AG04450 (cell line): ENCODE measurements around the gene PITPNM1. TPM values are rescaled to one million over a fixed set of nuclear protein-coding genes. Genes with fewer than 3 reads are reported as not detected.

Experiments used
- CTCF ChIA-PET: fragments of 300-600, 350-600 bp; formaldehyde crosslinking; extraction: SDS; loops from one replicate; lab custom pipeline; 2022; ENCODE audit warnings: antibody characterized with exemption, inconsistent platforms; lab: Charles Lee
- POLR2A ChIA-PET: fragments of 350-600 bp; formaldehyde crosslinking; extraction: SDS; loops from one replicate; lab custom pipeline; 2021; ENCODE audit warnings: antibody characterized with exemption, inconsistent platforms; lab: Yijun Ruan, JAX
- DNase-seq: peaks from one replicate; pipeline ENCODE4 v3.0.0-alpha.2; 2011; ENCODE audit warnings: low read depth, low spot score
- H3K27ac ChIP-seq: one replicate; pipeline ENCODE4 v1.5.1; 2012; ENCODE audit warnings: low read depth, low read length, control low read depth
- H3K27me3 ChIP-seq: one replicate; pipeline ENCODE4 v1.6.0; 2012; ENCODE audit warnings: low read length; ENCODE audit not compliant: control insufficient read depth, insufficient read depth
- H3K4me3 ChIP-seq: 2 replicates; pipeline ENCODE4 v1.5.1; 2011; ENCODE audit warnings: mild to moderate bottlenecking, low read depth, low read length, control low read depth
- H3K9me3 ChIP-seq: 2 replicates; pipeline ENCODE4 v1.5.1; 2012; ENCODE audit warnings: low read length; ENCODE audit not compliant: control insufficient read depth, insufficient read depth
- CTCF ChIP-seq: IDR thresholded peaks from 2 replicates; pipeline ENCODE4 v1.5.1; 2011; ENCODE audit warnings: low read depth, low read length, control low read depth, inconsistent platforms
- polyA plus RNA-seq: library from polyadenylated mRNA; depleted of rRNA; stranded (reverse); fragments of >200 nt; gene quantifications from 2 replicates; pipeline ENCODE4 v1.2.3, GENCODE V29; 2011

The PITPNM1 gene
- polyA plus RNA-seq, 1 experiment, result 6.4 TPM

- ChIA-PET CTCF (no interaction called here), POLR2A (no interaction called here)
- no peak for TF ChIP-seq CTCF
- Histone ChIP-seq H3K9me3 (no peaks in the 10 kb centered on the region; the same call in 1 of the 2 replicates), H3K27ac (no peak within 1 kb of the TSS), H3K4me3 (no peak within 1 kb of the TSS), H3K27me3 (peaks cover 21% of the 10 kb centered on the region)
- DNase-seq, result no peak
These were observed 52.8 kb downstream of the PITPNM1 start, which contains the start of gene GPR152 for GRCh38 chr11:67452141-67452952. GPR152 (minus strand) TSS chr11:67452729; CDS start chr11:67452724, 5 bp downstream.

GRCh38 chr11:67451658-67451976 lies 53.5 kb downstream of the PITPNM1 start:
- POLR2A ChIA-PET, result interaction anchor here (0.5 kb wide), 1 partner anchor 9 kb away, joined by 3 read pairs; no protein-coding TSS in a partner anchor
- DNase-seq, result no peak
- CTCF ChIA-PET, result no interaction called here
- no peak for TF ChIP-seq CTCF
- H3K9me3 ChIP-seq, result no peaks in the 10 kb centered on the region; the same call in 1 of the 2 replicates
- no peak overlapping the region for H3K27ac ChIP-seq
- no peak overlapping the region for H3K4me3 ChIP-seq
- peaks cover 16% of the 10 kb centered on the region for H3K27me3 ChIP-seq

- no peak for TF ChIP-seq CTCF
- H3K4me3 ChIP-seq, result no peak overlapping the region
- CTCF ChIA-PET, result no interaction called here
- H3K27ac ChIP-seq, result no peak overlapping the region
- DNase-seq, result no peak
- POLR2A ChIA-PET, result interaction anchor here (0.5 kb wide), 1 partner anchor 10 kb away, joined by 3 read pairs; no protein-coding TSS in a partner anchor
- peaks cover 11% of the 10 kb centered on the region for H3K27me3 ChIP-seq
- H3K9me3 ChIP-seq, result no peaks in the 10 kb centered on the region; the same call in 1 of the 2 replicates
These were observed 54.1 kb downstream of the PITPNM1 start for GRCh38 chr11:67450796-67451657.

GRCh38 chr11:67449116-67449844 lies 55.9 kb downstream of the PITPNM1 start:
- TF ChIP-seq CTCF, result no peak
- ChIA-PET CTCF (interaction anchor here (0.6 kb wide), 1 partner anchor 203 kb away, joined by 3 read pairs; no protein-coding TSS in a partner anchor), POLR2A (interaction anchor here (0.6 kb wide), 2 partner anchors 9 to 15 kb away, joined by 3 read pairs; no protein-coding TSS in a partner anchor)
- H3K27me3 ChIP-seq, result peaks cover 3% of the 10 kb centered on the region
- no peak overlapping the region for H3K4me3 ChIP-seq
- H3K9me3 ChIP-seq, result no peaks in the 10 kb centered on the region; the same call in 1 of the 2 replicates
- no peak for DNase-seq
- no peak overlapping the region for H3K27ac ChIP-seq
